ENCODE results near the gene TPTE.

- TF ChIP-seq CTCF (IDR thresholded peaks at IDR 0.05; ENCODE audit: extremely low read depth in 1 of 2, insufficient read depth in 1 of 2, low read depth in 1 of 2, low read length in 2 of 2) (no peak), EZH2 (IDR thresholded peaks at IDR 0.05; ENCODE audit: borderline replicate concordance, low read depth, low read length, severe bottlenecking) (no peak), POLR2A (IDR thresholded peaks at IDR 0.05; ENCODE audit: low read depth, low read length) (no peak), POLR2AphosphoS5 (IDR thresholded peaks at IDR 0.05; ENCODE audit: insufficient read depth, low read depth, low read length) (no peak), MAX (IDR thresholded peaks at IDR 0.05; ENCODE audit: insufficient read depth, insufficient read length) (no peak), FOS (IDR thresholded peaks at IDR 0.05; ENCODE audit: borderline replicate concordance, insufficient read depth, low read length) (no peak), JUN (IDR thresholded peaks at IDR 0.05; ENCODE audit: borderline replicate concordance, insufficient read depth, insufficient read length, low read depth) (no peak), MYC (IDR thresholded peaks at IDR 0.05; ENCODE audit: low read depth, low read length) (no peak)
These were observed 117.7 kb downstream of the TPTE start for GRCh38 chr21:10639123-10639522.

All from endothelial cell of umbilical vein (primary cell).